NCI-H1417 treated with DMSO at 0.1 percent for 48 hours (cell line): ENCODE results near the gene EVI5L.
"Not testable (repeated sequence)": the region's sequence is repeated elsewhere in the genome, so short reads cannot be mapped to it uniquely, and the experiment has no call there.

ENCODE experiments used
- DNase-seq: peaks from one replicate; lab custom pipeline; 2025; lab: John Stamatoyannopoulos, UW

EVI5L gene

GRCh38 chr19:7872306-7873204, 42.5 kb downstream of the EVI5L start:
- no peak for DNase-seq

GRCh38 chr19:7873304-7874075, 43.5 kb downstream of the EVI5L start:
- DNase-seq: no peak

- peak; percentile 78 for DNase-seq
These were observed 44.3 kb downstream of the EVI5L start, which contains the start of gene PRR36 for GRCh38 chr19:7874076-7874896. TSS of gene PRR36 (minus strand) at chr19:7874390. CDS start at chr19:7873689, 701 bp downstream.

- no peak for DNase-seq
These were observed 44.9 kb downstream of the EVI5L start for GRCh38 chr19:7874897-7875273.

- DNase-seq: no peak
These were observed 47.3 kb downstream of the EVI5L start for GRCh38 chr19:7877249-7877836.

- DNase-seq: no peak
These were observed 49.2 kb downstream of the EVI5L start for GRCh38 chr19:7879111-7879807.

- no peak for DNase-seq
These were observed 49.8 kb downstream of the EVI5L start for GRCh38 chr19:7879836-7880235.

GRCh38 chr19:7881910-7882309, 51.9 kb downstream of the EVI5L start:
- DNase-seq: no peak

- no peak for DNase-seq
These were observed 53.1 kb downstream of the EVI5L start for GRCh38 chr19:7883105-7883504.

GRCh38 chr19:7883796-7884570, 54.0 kb downstream of the EVI5L start:
- no peak for DNase-seq

GRCh38 chr19:7885818-7886217, 55.8 kb downstream of the EVI5L start:
- no peak for DNase-seq

- no peak for DNase-seq
These were observed 57.6 kb downstream of the EVI5L start for GRCh38 chr19:7887408-7888144.

GRCh38 chr19:7888145-7888825, 58.3 kb downstream of the EVI5L start, which contains the start of gene LRRC8E:
TSS of gene LRRC8E (plus strand) at chr19:7888510. CDS start at chr19:7895604, 7,094 bp downstream.
- DNase-seq: no peak

GRCh38 chr19:7888826-7889217, 58.8 kb downstream of the EVI5L start:
- no peak for DNase-seq

- not testable (repeated sequence) for DNase-seq
These were observed 63.5 kb downstream of the EVI5L start for GRCh38 chr19:7893362-7894101.

GRCh38 chr19:7894612-7895309, 64.7 kb downstream of the EVI5L start:
- no peak for DNase-seq

GRCh38 chr19:7895565-7895964, 65.5 kb downstream of the EVI5L start:
- no peak for DNase-seq

- no peak for DNase-seq
These were observed 67.3 kb downstream of the EVI5L start for GRCh38 chr19:7897292-7897691.
